Spinal cord (tissue), 10 donors: ENCODE data around the gene MTHFD1L. TPM values are rescaled to one million over a fixed set of nuclear protein-coding genes. Genes with fewer than 3 reads are reported as not detected.

Source experiments
- DNase-seq, 6 donors: peaks; one replicate each; pipeline versions ENCODE4 v3.0.0 to v3.0.0-alpha.2; 2013 to 2015; ENCODE audit warnings: low spot score in 6 of 6, low read depth in 4 of 6
- H3K27ac ChIP-seq: one replicate; pipeline ENCODE4 v1.5.1; 2013; ENCODE audit warnings: low read depth, low read length, control low read depth
- H3K27me3 ChIP-seq: one replicate; pipeline ENCODE4 v1.6.1; 2013; ENCODE audit warnings: low read length; ENCODE audit not compliant: control insufficient read depth, insufficient read depth
- H3K36me3 ChIP-seq: one replicate; pipeline ENCODE4 v1.6.1; 2013; ENCODE audit warnings: low read length; ENCODE audit not compliant: control insufficient read depth, insufficient read depth
- H3K4me1 ChIP-seq: one replicate; pipeline ENCODE4 v1.6.1; 2013; ENCODE audit warnings: low read length; ENCODE audit not compliant: control insufficient read depth, insufficient read depth
- H3K4me3 ChIP-seq: one replicate; pipeline ENCODE4 v1.5.1; 2013; ENCODE audit warnings: low read depth, low read length, control low read depth
- H3K9me3 ChIP-seq: one replicate; pipeline ENCODE4 v1.6.1; 2013; ENCODE audit warnings: low read length; ENCODE audit not compliant: control insufficient read depth, insufficient read depth
- WGBS: methylation state at CpG from one replicate; pipeline ENCODE4 v1.1.5; 2013; ENCODE audit warnings: missing lambda C conversion rate; ENCODE audit not compliant: insufficient coverage; 5-methylcytosine and 5-hydroxymethylcytosine counted together
- polyA plus RNA-seq, 2 donors: library from polyadenylated mRNA; unstranded; fragments of 120-200 nt; gene quantifications; one replicate each; pipeline ENCODE4 v1.2.1, GENCODE V29; 2013; ENCODE audit not compliant: insufficient read length in 2 of 2
- total RNA-seq, 2 donors: library from RNA; depleted of rRNA in 1 of 2; stranded (reverse); fragments of 120-200 nt in 1 of 2; fragments of >200 nt in 1 of 2; gene quantifications; one replicate each; pipeline versions ENCODE4 v1.2.3 to v1.2.4, GENCODE V29; 2013 to 2014
- donor health status: healthy.

Gene MTHFD1L
- total and polyA plus RNA-seq, 4 donors: 15.0 to 21.6 (median 17.8) TPM

DNA sequence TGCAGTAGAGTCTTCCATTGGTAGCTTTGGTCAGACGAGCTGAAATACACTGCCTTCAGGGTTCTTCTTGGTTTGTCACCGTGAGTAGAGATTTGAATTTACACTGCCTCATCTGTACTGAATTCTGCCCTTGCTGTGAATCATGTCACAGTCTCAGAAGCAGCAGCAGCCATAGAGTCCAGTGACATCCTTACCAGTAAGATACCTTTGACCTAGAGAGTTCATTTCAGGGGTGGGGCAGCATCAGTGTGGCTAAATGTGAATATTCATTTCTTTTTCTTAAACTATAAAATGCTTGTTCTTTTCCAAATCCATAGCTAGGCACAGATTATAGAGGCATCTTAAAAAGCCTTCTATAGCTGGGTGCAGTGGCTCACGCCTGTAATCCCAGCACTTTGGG lies 223.5 kb downstream of the MTHFD1L start:
- H3K36me3 ChIP-seq: peaks cover 7% of the 10 kb centered on the region
- 68% methylated on average over 3 of the region's 3 CpGs for WGBS
- no peak for DNase-seq
- no peaks in the 10 kb centered on the region for H3K9me3 ChIP-seq
- peaks cover 4% of the 10 kb centered on the region for H3K4me1 ChIP-seq
- no peak overlapping the region for H3K27ac ChIP-seq
- no peaks in the 10 kb centered on the region for H3K27me3 ChIP-seq
- H3K4me3 ChIP-seq: no peak overlapping the region

DNA sequence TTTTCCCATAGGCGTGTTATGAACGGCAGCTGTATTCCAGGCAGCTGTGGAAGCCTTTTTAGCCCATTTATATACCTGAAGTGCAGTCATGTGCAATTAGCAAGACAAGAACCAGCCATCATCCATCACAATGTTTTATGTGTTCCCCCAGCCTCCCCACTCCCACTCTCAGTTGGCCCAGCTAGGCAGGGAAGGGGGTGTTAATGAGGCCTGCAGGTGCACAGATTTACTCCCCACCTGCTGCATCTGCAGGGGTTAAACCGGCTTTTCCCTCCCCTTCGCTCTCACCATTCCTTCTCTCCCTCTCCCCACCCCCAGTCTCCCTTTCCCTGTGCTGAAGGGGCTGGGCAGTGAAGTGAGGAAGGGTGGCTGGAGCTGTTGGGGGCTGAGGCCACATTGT lies 224.5 kb downstream of the MTHFD1L start:
- peaks cover 4% of the 10 kb centered on the region for H3K4me1 ChIP-seq
- no peak overlapping the region for H3K4me3 ChIP-seq
- peaks cover 10% of the 10 kb centered on the region for H3K36me3 ChIP-seq
- no peaks in the 10 kb centered on the region for H3K9me3 ChIP-seq
- no CpG with 5 or more reads among the region's 4 CpGs for WGBS
- DNase-seq: peak in 1 of 6 donors; percentile 45
- H3K27me3 ChIP-seq: no peaks in the 10 kb centered on the region
- no peak overlapping the region for H3K27ac ChIP-seq

- Histone ChIP-seq H3K4me1 (peaks cover 4% of the 10 kb centered on the region), H3K27ac (no peak overlapping the region), H3K36me3 (peaks cover 10% of the 10 kb centered on the region), H3K4me3 (no peak overlapping the region), H3K9me3 (no peaks in the 10 kb centered on the region), H3K27me3 (no peaks in the 10 kb centered on the region)
- no CpG with 5 or more reads among the region's 4 CpGs for WGBS
- no peak for DNase-seq
These were observed 226.1 kb downstream of the MTHFD1L start for GRCh38 chr6:151091571-151091970.

DNA sequence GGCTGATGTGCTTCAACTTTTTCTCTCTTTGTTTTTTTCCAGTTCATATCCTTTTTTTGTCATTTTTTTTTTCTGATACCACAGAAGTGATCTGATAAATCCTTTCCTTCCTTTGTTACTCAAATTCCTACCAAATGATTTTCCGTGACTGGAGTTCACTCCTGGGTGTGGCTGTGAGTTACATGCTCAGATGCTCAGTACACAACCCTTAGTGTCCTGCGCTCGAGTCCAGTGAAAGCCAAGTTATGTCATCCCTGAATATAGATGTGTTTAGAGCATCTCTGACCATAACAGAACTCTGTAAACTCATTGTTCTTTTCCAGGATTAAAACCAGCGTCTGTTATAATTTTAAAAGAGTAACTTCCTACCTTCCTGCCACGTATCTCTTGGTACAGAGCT lies 227.1 kb downstream of the MTHFD1L start:
- WGBS: 60% methylated on average over 1 of the region's 5 CpGs
- Histone ChIP-seq H3K27me3 (no peaks in the 10 kb centered on the region), H3K9me3 (no peaks in the 10 kb centered on the region), H3K27ac (no peak overlapping the region), H3K4me1 (peaks cover 4% of the 10 kb centered on the region), H3K36me3 (peaks cover 10% of the 10 kb centered on the region), H3K4me3 (no peak overlapping the region)
- no peak for DNase-seq

DNA sequence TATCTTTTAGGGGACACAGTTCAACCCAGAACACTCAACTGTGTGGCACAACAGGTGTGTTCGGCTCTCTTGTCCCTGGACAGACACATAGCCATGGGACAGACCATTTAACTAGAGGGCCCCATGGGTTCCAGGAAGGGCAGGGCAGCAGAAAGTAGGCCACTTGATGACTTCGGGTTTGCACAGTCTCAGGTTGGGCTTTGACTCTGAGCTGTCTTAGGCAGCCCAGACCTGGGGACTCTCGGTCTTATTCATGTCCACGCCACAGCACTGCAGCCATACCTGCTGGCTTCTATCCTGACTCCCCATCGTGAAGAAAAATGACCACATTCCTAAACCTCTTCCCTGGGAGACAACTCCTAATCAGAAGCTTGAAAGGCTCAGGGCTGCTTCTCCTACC lies 228.2 kb downstream of the MTHFD1L start:
- H3K27me3 ChIP-seq: no peaks in the 10 kb centered on the region
- H3K4me1 ChIP-seq: peaks cover 4% of the 10 kb centered on the region
- 80% methylated on average over 5 of the region's 5 CpGs for WGBS
- H3K36me3 ChIP-seq: peaks cover 10% of the 10 kb centered on the region
- H3K4me3 ChIP-seq: no peak overlapping the region
- no peak overlapping the region for H3K27ac ChIP-seq
- no peaks in the 10 kb centered on the region for H3K9me3 ChIP-seq
- no peak for DNase-seq

- no peaks in the 10 kb centered on the region for H3K9me3 ChIP-seq
- H3K27ac ChIP-seq: no peak overlapping the region
- 94% methylated on average over 3 of the region's 6 CpGs for WGBS
These were observed 230.2 kb downstream of the MTHFD1L start for GRCh38 chr6:151095538-151096254.

DNA sequence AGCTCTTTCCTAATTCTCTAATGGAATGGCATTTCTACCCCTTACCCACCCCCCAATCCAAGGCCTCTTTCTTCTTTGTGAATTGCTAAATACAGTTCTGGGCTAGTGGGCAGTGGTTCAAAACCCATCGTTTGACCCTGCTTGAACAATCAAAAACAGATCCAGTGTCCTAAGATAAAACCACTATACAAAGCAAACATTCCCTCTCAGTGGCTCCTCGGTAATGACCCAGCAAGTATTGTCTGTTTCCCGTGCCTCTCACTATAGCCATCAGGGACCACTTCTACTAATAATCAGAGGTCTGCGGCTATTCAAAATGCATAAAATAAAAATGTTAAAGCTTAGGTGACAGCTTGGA lies 230.7 kb downstream of the MTHFD1L start:
- H3K27me3 ChIP-seq: no peaks in the 10 kb centered on the region
- H3K4me3 ChIP-seq: no peak overlapping the region
- 6% methylated on average over 2 of the region's 4 CpGs for WGBS
- no peak overlapping the region for H3K27ac ChIP-seq
- no peaks in the 10 kb centered on the region for H3K4me1 ChIP-seq
- peaks cover 10% of the 10 kb centered on the region for H3K36me3 ChIP-seq
- no peaks in the 10 kb centered on the region for H3K9me3 ChIP-seq
- peak in 1 of 6 donors; percentile 25 for DNase-seq

More at GRCh38 chr6:151095538-151096254, 230.2 kb downstream of the MTHFD1L start:
- Histone ChIP-seq H3K4me1 (no peaks in the 10 kb centered on the region), H3K27me3 (no peaks in the 10 kb centered on the region), H3K36me3 (peaks cover 10% of the 10 kb centered on the region), H3K4me3 (no peak overlapping the region)
- DNase-seq: no peak

- no peak overlapping the region for H3K4me3 ChIP-seq
- H3K36me3 ChIP-seq: peaks cover 10% of the 10 kb centered on the region
- WGBS: 100% methylated on average over 1 of the region's 8 CpGs
- H3K9me3 ChIP-seq: no peaks in the 10 kb centered on the region
- no peak overlapping the region for H3K27ac ChIP-seq
- no peaks in the 10 kb centered on the region for H3K4me1 ChIP-seq
- no peak for DNase-seq
- H3K27me3 ChIP-seq: no peaks in the 10 kb centered on the region
These were observed 231.4 kb downstream of the MTHFD1L start for GRCh38 chr6:151096691-151097606.

- Histone ChIP-seq H3K36me3 (peaks cover 9% of the 10 kb centered on the region), H3K4me3 (no peak overlapping the region), H3K4me1 (no peaks in the 10 kb centered on the region), H3K9me3 (no peaks in the 10 kb centered on the region), H3K27me3 (no peaks in the 10 kb centered on the region), H3K27ac (no peak overlapping the region)
- WGBS: no CpG with 5 or more reads among the region's 4 CpGs
- no peak for DNase-seq
These were observed 232.7 kb downstream of the MTHFD1L start for GRCh38 chr6:151098166-151098565.
